Duodenal mucosa (tissue), 2 donors: Measurements from ENCODE around the gene OR52A5.

Experiments used
- H3K27ac ChIP-seq: one replicate; pipeline ENCODE4 v1.7.0; 2013; ENCODE audit warnings: low read depth, low read length
- H3K27me3 ChIP-seq, 2 donors: one replicate each; pipeline ENCODE4 v1.7.0; 2013; ENCODE audit warnings: low read length in 2 of 2, control low read depth in 1 of 2; ENCODE audit not compliant: insufficient read depth in 2 of 2, control insufficient read depth in 1 of 2
- H3K36me3 ChIP-seq, 2 donors: one replicate each; pipeline ENCODE4 v1.7.0; 2013; ENCODE audit warnings: low read length in 2 of 2, control low read depth in 1 of 2; ENCODE audit not compliant: insufficient read depth in 2 of 2, control insufficient read depth in 1 of 2
- H3K4me1 ChIP-seq, 2 donors: one replicate each; pipeline ENCODE4 v1.7.0; 2013; ENCODE audit warnings: low read length in 2 of 2, control low read depth in 1 of 2; ENCODE audit not compliant: insufficient read depth in 2 of 2, control insufficient read depth in 1 of 2
- H3K4me3 ChIP-seq, 2 donors: one replicate each; pipeline ENCODE4 v1.7.0; 2013; ENCODE audit warnings: low read length in 2 of 2, low read depth in 1 of 2
- H3K9ac ChIP-seq, 2 donors: one replicate each; pipeline ENCODE4 v1.7.0; 2013; ENCODE audit warnings: low read length in 2 of 2, low read depth in 1 of 2
- H3K9me3 ChIP-seq, 2 donors: one replicate each; pipeline ENCODE4 v1.7.0; 2013; ENCODE audit warnings: low read length in 2 of 2, control low read depth in 1 of 2; ENCODE audit not compliant: control insufficient read depth in 1 of 2

OR52A5 gene

GRCh38 chr11:5081405-5081804 lies 56.8 kb downstream of the OR52A5 start:
- H3K27me3 ChIP-seq, result no peaks in the 10 kb centered on the region
- H3K9me3 ChIP-seq, result no peaks in the 10 kb centered on the region
- H3K9ac ChIP-seq, result no peak overlapping the region
- no peak overlapping the region for H3K27ac ChIP-seq
- no peaks in the 10 kb centered on the region for H3K4me1 ChIP-seq
- H3K4me3 ChIP-seq, result no peak overlapping the region
- H3K36me3 ChIP-seq, result no peaks in the 10 kb centered on the region
